HAP-1 (cell line): Measurements from ENCODE around the gene MAJIN.
"Not testable (repeated sequence)": the region's sequence is repeated elsewhere in the genome, so short reads cannot be mapped to it uniquely, and the experiment has no call there.

Source experiments
- DNase-seq, 2 experiments: peaks; one replicate each; pipeline ENCODE4 v3.0.0-alpha.2; 2016 to 2020; ENCODE audit warnings: low spot score in 2 of 2
- H3K27me3 ChIP-seq: fragments of 250-450 bp; sonication (Bioruptor Pico); 2 replicates; pipeline ENCODE4 v1.5.1; 2020; ENCODE audit warnings: low read depth, mild to moderate bottlenecking, moderate library complexity
- H3K36me3 ChIP-seq: fragments of 250-450 bp; sonication (Bioruptor Pico); replicated peaks from 2 replicates; pipeline ENCODE4 v1.5.1; 2020; ENCODE audit warnings: mild to moderate bottlenecking
- H3K4me1 ChIP-seq: fragments of 250-450 bp; sonication (Bioruptor Pico); 2 replicates; pipeline ENCODE4 v1.5.1; 2020; ENCODE audit warnings: mild to moderate bottlenecking
- H3K4me3 ChIP-seq: fragments of 250-450 bp; sonication (Bioruptor Pico); 2 replicates; pipeline ENCODE4 v1.5.1; 2020; ENCODE audit warnings: mild to moderate bottlenecking, moderate library complexity
- H3K9me3 ChIP-seq: fragments of 250-450 bp; sonication (Bioruptor Pico); 2 replicates; pipeline ENCODE4 v1.5.1; 2020; ENCODE audit warnings: mild to moderate bottlenecking, moderate library complexity
- in situ Hi-C: fragments of 300-500 bp; cut with MboI; formaldehyde crosslinking; loops from 3 replicates; pipeline ENCODE4 v1.14.3; 2020; ENCODE audit warnings: low sequenced_read_pairs, inconsistent platforms, mixed read lengths

The MAJIN gene, protein sequence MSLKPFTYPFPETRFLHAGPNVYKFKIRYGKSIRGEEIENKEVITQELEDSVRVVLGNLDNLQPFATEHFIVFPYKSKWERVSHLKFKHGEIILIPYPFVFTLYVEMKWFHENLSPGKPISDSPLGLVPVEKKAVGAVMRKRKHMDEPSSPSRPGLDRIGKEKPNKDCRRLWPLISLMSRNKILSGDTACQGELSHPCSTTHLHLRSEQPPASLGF

GRCh38 chr11:64971421-64972233 is at the start of gene MAJIN:
Gene MAJIN (minus strand): TSS chr11:64972108. CDS start chr11:64959405, 12,703 bp downstream.
- Histone ChIP-seq H3K36me3 (no peaks in the 10 kb centered on the region), H3K4me3 (no peak within 1 kb of the TSS), H3K4me1 (no peaks in the 10 kb centered on the region), H3K27me3 (no peaks in the 10 kb centered on the region), H3K9me3 (no peaks in the 10 kb centered on the region)
- in situ Hi-C loops: no loop called here
- no peak for DNase-seq

DNA sequence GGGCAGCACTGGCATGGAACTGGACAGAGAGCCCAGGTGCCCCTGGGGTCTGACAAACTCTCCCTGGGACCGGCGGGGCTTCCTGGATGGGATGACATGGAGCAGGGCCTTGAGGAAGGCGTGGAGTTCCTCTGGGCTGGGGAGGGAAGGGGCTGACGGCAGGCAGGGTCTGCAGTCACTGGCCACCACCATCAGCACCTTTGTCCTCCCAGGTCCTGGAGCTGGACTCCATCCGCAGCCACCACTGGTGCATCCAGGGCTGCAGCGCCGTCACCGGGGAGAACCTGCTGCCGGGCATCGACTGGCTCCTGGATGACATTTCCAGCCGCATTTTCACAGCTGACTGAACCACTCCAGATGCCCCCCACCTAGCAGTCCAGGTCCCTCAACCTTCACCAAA is 49.6 kb upstream of the MAJIN start:
- in situ Hi-C loops: no loop called here
- H3K27me3 ChIP-seq: no peaks in the 10 kb centered on the region
- H3K36me3 ChIP-seq: peaks cover 17% of the 10 kb centered on the region
- no peaks in the 10 kb centered on the region for H3K4me1 ChIP-seq
- H3K4me3 ChIP-seq: no peak overlapping the region
- no peak for DNase-seq
- no peaks in the 10 kb centered on the region for H3K9me3 ChIP-seq

- no peaks in the 10 kb centered on the region for H3K4me1 ChIP-seq
- in situ Hi-C loops: no loop called here
- peaks cover 17% of the 10 kb centered on the region for H3K36me3 ChIP-seq
- no peaks in the 10 kb centered on the region for H3K27me3 ChIP-seq
- DNase-seq: no peak
- H3K4me3 ChIP-seq: no peak overlapping the region
- H3K9me3 ChIP-seq: no peaks in the 10 kb centered on the region
Observed at GRCh38 chr11:65021003-65021402, 49.1 kb upstream of the MAJIN start.

GRCh38 chr11:65019824-65020223 is 47.9 kb upstream of the MAJIN start:
- no peak overlapping the region for H3K4me3 ChIP-seq
- DNase-seq: no peak
- H3K27me3 ChIP-seq: no peaks in the 10 kb centered on the region
- H3K4me1 ChIP-seq: peaks cover 6% of the 10 kb centered on the region; the same call in 1 of the 2 replicates
- peaks cover 17% of the 10 kb centered on the region for H3K36me3 ChIP-seq
- in situ Hi-C loops: no loop called here
- H3K9me3 ChIP-seq: no peaks in the 10 kb centered on the region

- Histone ChIP-seq H3K4me1 (peaks cover 10% of the 10 kb centered on the region), H3K36me3 (peaks cover 20% of the 10 kb centered on the region), H3K9me3 (no peaks in the 10 kb centered on the region; the same call in 1 of the 2 replicates), H3K4me3 (no peak overlapping the region), H3K27me3 (no peaks in the 10 kb centered on the region)
- DNase-seq: no peak
- in situ Hi-C loops: no loop called here
Observed at GRCh38 chr11:65017937-65018336, 46.0 kb upstream of the MAJIN start.

- in situ Hi-C loops: no loop called here
- peaks cover 10% of the 10 kb centered on the region for H3K4me1 ChIP-seq
- no peaks in the 10 kb centered on the region for H3K27me3 ChIP-seq
- no peak overlapping the region for H3K4me3 ChIP-seq
- no peak for DNase-seq
- H3K36me3 ChIP-seq: peaks cover 20% of the 10 kb centered on the region
- no peaks in the 10 kb centered on the region; the same call in 1 of the 2 replicates for H3K9me3 ChIP-seq
Observed at GRCh38 chr11:65016705-65017104, 44.8 kb upstream of the MAJIN start.

- DNase-seq: no peak
- Histone ChIP-seq H3K4me1 (peaks cover 10% of the 10 kb centered on the region), H3K4me3 (peak overlapping the region; percentile 64), H3K27me3 (no peaks in the 10 kb centered on the region), H3K36me3 (peaks cover 16% of the 10 kb centered on the region), H3K9me3 (no peaks in the 10 kb centered on the region; the same call in 1 of the 2 replicates)
- in situ Hi-C loops: no loop called here
Observed at GRCh38 chr11:65014726-65015227, 42.9 kb upstream of the MAJIN start.

GRCh38 chr11:65013888-65014725 is 42.2 kb upstream of the MAJIN start, which contains the start of gene ARL2:
Gene ARL2 (plus strand): TSS chr11:65014160. CDS start chr11:65014208, 48 bp downstream.
- Histone ChIP-seq H3K4me1 (peaks cover 10% of the 10 kb centered on the region), H3K9me3 (no peaks in the 10 kb centered on the region; the same call in 1 of the 2 replicates), H3K27me3 (no peaks in the 10 kb centered on the region), H3K4me3 (peak within 1 kb of the TSS; percentile 64), H3K36me3 (peaks cover 16% of the 10 kb centered on the region)
- in situ Hi-C loops: no loop called here
- peak; percentile 94 to 95 for DNase-seq

GRCh38 chr11:65013130-65013887 is 41.4 kb upstream of the MAJIN start:
- Histone ChIP-seq H3K27me3 (no peaks in the 10 kb centered on the region), H3K4me3 (peak overlapping the region; percentile 64), H3K4me1 (peaks cover 10% of the 10 kb centered on the region), H3K9me3 (no peaks in the 10 kb centered on the region; the same call in 1 of the 2 replicates), H3K36me3 (peaks cover 11% of the 10 kb centered on the region)
- in situ Hi-C loops: no loop called here
- peak; percentile 78 to 93 for DNase-seq

DNA sequence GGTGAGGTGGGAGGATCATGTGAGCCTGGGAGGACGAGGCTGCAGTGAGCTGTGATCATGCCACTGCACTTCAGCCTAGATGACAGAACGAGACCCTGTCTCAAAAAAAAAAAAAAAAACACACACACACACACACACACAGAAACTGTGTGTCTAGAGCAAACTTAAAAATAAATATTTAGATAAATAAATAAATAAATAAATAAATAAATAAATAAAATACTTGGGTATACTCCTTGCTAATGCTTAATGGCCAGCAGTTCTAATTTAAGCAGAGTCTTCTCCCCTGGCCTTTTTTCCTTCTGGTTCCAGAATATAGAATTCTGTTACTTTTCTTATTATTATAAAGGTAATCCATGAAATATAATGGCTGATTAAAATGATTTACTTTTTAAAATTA is 37.0 kb upstream of the MAJIN start:
- DNase-seq: no peak
- H3K36me3 ChIP-seq: no peaks in the 10 kb centered on the region
- H3K9me3 ChIP-seq: no peaks in the 10 kb centered on the region; the same call in 1 of the 2 replicates
- H3K27me3 ChIP-seq: no peaks in the 10 kb centered on the region
- peaks cover 3% of the 10 kb centered on the region; the same call in 1 of the 2 replicates for H3K4me1 ChIP-seq
- no peak overlapping the region for H3K4me3 ChIP-seq
- in situ Hi-C loops: no loop called here

DNA sequence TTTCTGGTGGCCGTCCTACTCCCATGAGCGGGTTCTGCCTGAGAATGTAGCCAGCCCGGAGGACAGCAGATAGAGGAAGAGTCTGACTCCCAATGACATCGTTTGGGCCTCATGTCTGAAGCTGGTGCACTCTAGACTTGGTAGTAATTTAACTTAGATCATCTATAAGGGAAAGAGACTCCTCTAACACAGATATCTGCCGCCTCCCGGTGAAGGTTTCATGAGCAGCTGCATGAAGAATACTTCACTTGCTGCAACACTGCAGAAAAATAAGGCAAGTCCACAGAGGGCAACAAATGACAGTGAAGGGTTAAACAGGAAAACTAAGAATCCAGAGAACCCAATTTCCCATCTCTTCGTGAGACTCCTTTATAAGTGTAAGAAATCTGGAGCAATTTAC is 36.1 kb upstream of the MAJIN start:
- no peak for DNase-seq
- in situ Hi-C loops: no loop called here

GRCh38 chr11:65003968-65004367 is 32.1 kb upstream of the MAJIN start:
- H3K27me3 ChIP-seq, DNase-seq, H3K9me3 ChIP-seq, H3K4me3 ChIP-seq, H3K4me1 ChIP-seq, H3K36me3 ChIP-seq, in situ Hi-C loops: not testable (repeated sequence)

More for the DNA sequence above, 36.1 kb upstream of the MAJIN start:
- no peaks in the 10 kb centered on the region for H3K4me1 ChIP-seq
- no peaks in the 10 kb centered on the region; the same call in 1 of the 2 replicates for H3K9me3 ChIP-seq
- H3K27me3 ChIP-seq: no peaks in the 10 kb centered on the region
- H3K36me3 ChIP-seq: no peaks in the 10 kb centered on the region
- H3K4me3 ChIP-seq: no peak overlapping the region

DNA sequence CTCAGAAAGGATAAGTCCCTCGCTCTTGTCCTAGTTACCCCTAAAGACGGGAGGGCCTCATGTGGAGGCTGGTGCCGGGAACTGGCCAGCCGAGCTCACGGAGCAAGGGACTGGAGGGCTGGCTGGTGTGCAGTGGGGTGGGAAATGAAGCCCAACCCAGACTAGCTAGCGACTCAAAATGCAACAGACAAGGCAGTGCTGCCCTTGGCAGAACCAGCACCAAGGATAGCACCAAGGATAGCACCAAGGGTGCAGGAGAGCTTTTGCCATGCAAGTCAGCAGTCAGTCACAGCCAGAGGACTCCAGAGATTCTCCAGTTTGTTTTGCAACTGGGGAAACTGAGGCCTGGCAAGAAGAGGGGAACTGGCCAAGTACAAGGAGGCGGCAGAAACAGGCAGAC is 31.4 kb upstream of the MAJIN start:
- peaks cover 6% of the 10 kb centered on the region; the same call in 1 of the 2 replicates for H3K4me1 ChIP-seq
- no peaks in the 10 kb centered on the region for H3K9me3 ChIP-seq
- no peaks in the 10 kb centered on the region for H3K27me3 ChIP-seq
- in situ Hi-C loops: no loop called here
- H3K36me3 ChIP-seq: no peaks in the 10 kb centered on the region
- no peak for DNase-seq
- no peak overlapping the region for H3K4me3 ChIP-seq
